ENCODE results near the gene SSB.

GRCh38 chr2:169757778-169758177 is 40.9 kb upstream of the SSB start:
- TF ChIP-seq ZNF512 (tag; IDR thresholded peaks at IDR 0.05), result no peak
- TF ChIP-seq GTF2B (IDR thresholded peaks at IDR 0.05; ENCODE audit: extremely low read depth, insufficient read length), result no peak
- TF ChIP-seq YY1 (IDR thresholded peaks at IDR 0.05; ENCODE audit: borderline replicate concordance in 1 of 3, control insufficient read depth in 1 of 3, extremely low read depth in 1 of 3, insufficient read depth in 3 of 3, insufficient read length in 1 of 3, insufficient replicate concordance in 2 of 3, low read depth in 1 of 3, low read length in 2 of 3), result no peak
- no peak for TF ChIP-seq CTCF (IDR thresholded peaks at IDR 0.05 in 2 of 3, conservative IDR thresholded peaks at IDR 0.05 in 1 of 3; ENCODE audit: insufficient read depth in 2 of 3, low read depth in 1 of 3, low read length in 3 of 3)
- TF ChIP-seq HCFC1 (IDR thresholded peaks at IDR 0.05; ENCODE audit: low read depth, low read length), result no peak
- no peak for TF ChIP-seq SRF (CRISPR knock-in tag; IDR thresholded peaks at IDR 0.05)
- TF ChIP-seq CBX2 (IDR thresholded peaks at IDR 0.05; ENCODE audit: insufficient read depth, low read length, poor library complexity, severe bottlenecking), result no peak
